Naive thymus-derived CD4-positive, alpha-beta T cell (primary cell): Measurements from ENCODE around the gene EDC4. TPM values are rescaled to one million over a fixed set of nuclear protein-coding genes. Genes with fewer than 3 reads are reported as not detected.

ENCODE experiments used
- ATAC-seq: fragments of 150-1000 bp; cut with Tn5 transposase; 2 replicates; pipeline ENCODE4 v1.10.0; 2021; ENCODE audit warnings: mild to moderate bottlenecking, moderate library complexity
- CTCF ChIA-PET: fragments of 350-600 bp; sonication (Branson Sonifier 250); formaldehyde crosslinking; loops from one replicate; lab custom pipeline; 2021; ENCODE audit warnings: antibody characterized with exemption; lab: Charles Lee
- POLR2A ChIA-PET: fragments of 350-600 bp; sonication (Branson Sonifier 250); formaldehyde crosslinking; loops from one replicate; lab custom pipeline; 2021; ENCODE audit warnings: antibody characterized with exemption, inconsistent platforms; lab: Charles Lee
- DNase-seq, 9 donors: peaks; one replicate each; pipeline versions ENCODE4 v3.0.0 to v3.0.0-alpha.2; 2020 to 2022; ENCODE audit warnings: mixed read lengths in 1 of 9
- H3K27ac ChIP-seq: one replicate; pipeline ENCODE4 v1.7.0; 2013; ENCODE audit warnings: mild to moderate bottlenecking, low read depth, low read length, moderate library complexity
- H3K27me3 ChIP-seq, 2 donors: one replicate each; pipeline ENCODE4 v1.7.0; 2013; ENCODE audit warnings: low read length in 2 of 2, mild to moderate bottlenecking in 2 of 2, moderate library complexity in 2 of 2; ENCODE audit not compliant: control insufficient read depth in 2 of 2, insufficient read depth in 2 of 2
- H3K36me3 ChIP-seq, 3 experiments: 1 replicate in 2 of 3; 2 replicates in 1 of 3; pipeline ENCODE4 v1.7.0; 2013; ENCODE audit warnings: low read length in 3 of 3, mild to moderate bottlenecking in 3 of 3, moderate library complexity in 1 of 3; ENCODE audit not compliant: insufficient read depth in 3 of 3, control insufficient read depth in 2 of 3
- H3K4me1 ChIP-seq, 2 donors: one replicate each; pipeline ENCODE4 v1.7.0; 2013; ENCODE audit warnings: low read length in 2 of 2, mild to moderate bottlenecking in 2 of 2, moderate library complexity in 1 of 2; ENCODE audit not compliant: control insufficient read depth in 2 of 2, insufficient read depth in 2 of 2
- H3K4me3 ChIP-seq: 2 replicates; pipeline ENCODE4 v1.7.0; 2013; ENCODE audit warnings: mild to moderate bottlenecking, low read length
- H3K9me3 ChIP-seq, 3 experiments: 1 replicate in 2 of 3; 2 replicates in 1 of 3; pipeline ENCODE4 v1.7.0; 2013; ENCODE audit warnings: low read length in 3 of 3; ENCODE audit not compliant: control insufficient read depth in 2 of 3
- H3K27ac Mint-ChIP-seq, 9 donors: one replicate each; pipeline ENCODE4 v1.8.0; 2020 to 2022; ENCODE audit warnings: mixed read lengths in 9 of 9, mild to moderate bottlenecking in 8 of 9, moderate library complexity in 5 of 9, inconsistent platforms in 2 of 9
- H3K27me3 Mint-ChIP-seq, 5 donors: one replicate each; pipeline ENCODE4 v1.8.0; 2021 to 2022; ENCODE audit warnings: mixed read lengths in 5 of 5, mild to moderate bottlenecking in 1 of 5
- H3K36me3 Mint-ChIP-seq, 5 donors: one replicate each; pipeline ENCODE4 v1.8.0; 2020 to 2022; ENCODE audit warnings: mixed read lengths in 5 of 5, mild to moderate bottlenecking in 3 of 5, inconsistent platforms in 1 of 5
- H3K4me1 Mint-ChIP-seq, 7 donors: one replicate each; pipeline ENCODE4 v1.8.0; 2020 to 2022; ENCODE audit warnings: mixed read lengths in 7 of 7, mild to moderate bottlenecking in 3 of 7, inconsistent platforms in 1 of 7
- H3K4me3 Mint-ChIP-seq, 10 donors: one replicate each; pipeline ENCODE4 v1.8.0; 2020 to 2022; ENCODE audit warnings: mild to moderate bottlenecking in 10 of 10, mixed read lengths in 10 of 10, moderate library complexity in 6 of 10, inconsistent platforms in 2 of 10
- H3K9me3 Mint-ChIP-seq, 11 donors: one replicate each; pipeline ENCODE4 v1.8.0; 2020 to 2022; ENCODE audit warnings: mixed read lengths in 11 of 11, mild to moderate bottlenecking in 4 of 11, inconsistent platforms in 1 of 11, moderate library complexity in 1 of 11
- intact Hi-C, 2 donors: fragments of 100-400 bp; cut with micrococcal nuclease; formaldehyde crosslinking; loops; one replicate each; pipeline ENCODE4 v1.15.1; 2023
- polyA plus RNA-seq, 2 donors: library from polyadenylated mRNA; unstranded; fragments of 300-500 nt; fragmentation: Illumina TruSeq; gene quantifications; one replicate each; pipeline ENCODE4 v1.2.3, GENCODE V29; 2021
- total RNA-seq, 6 experiments: library from RNA in 5 of 6; stranded (reverse) in 5 of 6; gene quantifications; 1 replicate in 5 of 6; 2 replicates in 1 of 6; pipeline ENCODE4 v1.2.3 and lab custom pipeline; 2021 to 2026

The EDC4 gene
- total and polyA plus RNA-seq, 7 experiments from 2014 or later: 34.8 to 166 (median 122) TPM

- DNase-seq (no peak), ATAC-seq (no peak)
- H3K4me1 Mint-ChIP-seq: peaks cover 12 to 23% (median 19%) of the 10 kb centered on the region in 7 donors
- Histone ChIP-seq H3K9me3 (no peaks in the 10 kb centered on the region), H3K4me3 (no peak overlapping the region), H3K36me3 (peaks cover 0 to 36% (median 4%) of the 10 kb centered on the region in 3 experiments), H3K4me1 (peaks cover 16% of the 10 kb centered on the region in 2 donors), H3K27ac (no peak overlapping the region), H3K27me3 (no peaks in the 10 kb centered on the region)
- POLR2A ChIA-PET: no interaction called here
- no peak overlapping the region for H3K4me3 Mint-ChIP-seq
- intact Hi-C loops: loop anchor here in 1 of 2 donors (5.0 kb wide), 1 partner anchor 37 kb away; no protein-coding TSS in a partner anchor
- H3K9me3 Mint-ChIP-seq: no peaks in the 10 kb centered on the region
- H3K36me3 Mint-ChIP-seq: peaks cover 0 to 9% (median 4%) of the 10 kb centered on the region in 5 donors
- peak overlapping the region in 1 of 9 donors; percentile 38 for H3K27ac Mint-ChIP-seq
- no peaks in the 10 kb centered on the region for H3K27me3 Mint-ChIP-seq
- CTCF ChIA-PET: interaction anchor here (0.9 kb wide), 1 partner anchor 53 kb away, joined by 3 read pairs; no protein-coding TSS in a partner anchor
Observed at GRCh38 chr16:67869653-67870052, 3.2 kb upstream of the EDC4 start.

- intact Hi-C loops: loop anchor here in 1 of 2 donors (5.0 kb wide), 1 partner anchor 39 kb away; no protein-coding TSS in a partner anchor
- POLR2A ChIA-PET: interaction anchor here (0.6 to 1.5 kb wide), 5 partner anchors 22 to 65 kb away, joined by 3 to 10 read pairs (median 3); partner anchors contain the start of genes CENPT, PSKH1, PSMB10 and RANBP10
Observed at GRCh38 chr16:67871256-67871655, 1.6 kb upstream of the EDC4 start.

DNA sequence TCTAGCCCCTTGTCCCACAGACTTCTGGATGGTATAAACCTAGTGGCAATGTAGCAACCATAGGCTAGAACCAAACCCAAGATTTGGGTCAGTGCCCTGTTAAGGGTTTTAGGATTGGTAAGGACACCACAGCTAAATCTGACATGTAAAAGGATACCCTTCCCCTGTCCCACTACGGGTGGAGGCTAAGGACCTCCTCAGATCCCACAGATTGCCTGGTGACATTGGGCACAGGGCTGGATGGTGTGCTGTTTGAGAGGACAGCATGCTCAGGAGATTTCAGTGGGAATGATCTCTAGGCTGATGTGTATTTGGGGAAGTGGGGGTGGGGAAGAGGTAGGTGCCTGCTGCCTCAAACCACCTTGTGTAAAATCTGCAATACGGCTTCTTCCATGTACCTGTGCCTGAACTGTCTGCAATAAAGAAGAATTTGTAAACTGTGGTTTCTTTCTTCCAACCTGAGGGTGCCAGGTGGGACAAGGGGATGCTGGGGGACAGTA is 671 bp upstream of the EDC4 start:
- ATAC-seq (no peak), DNase-seq (no peak)
- H3K4me1 ChIP-seq: peaks cover 19 to 30% of the 10 kb centered on the region in 2 donors
- H3K9me3 Mint-ChIP-seq: no peaks in the 10 kb centered on the region
- no peaks in the 10 kb centered on the region for H3K27me3 Mint-ChIP-seq
- H3K27ac ChIP-seq: peak overlapping the region; percentile 91
- peaks cover 0 to 21% (median 4%) of the 10 kb centered on the region in 5 donors for H3K36me3 Mint-ChIP-seq
- H3K4me3 ChIP-seq: peak overlapping the region; percentile 88
- H3K27me3 ChIP-seq: no peaks in the 10 kb centered on the region
- H3K36me3 ChIP-seq: peaks cover 3 to 43% (median 7%) of the 10 kb centered on the region in 3 experiments
- no peaks in the 10 kb centered on the region for H3K9me3 ChIP-seq
- ChIA-PET CTCF (no interaction called here), POLR2A (interaction anchor here (0.7 to 1.5 kb wide), 4 partner anchors 21 to 66 kb away, joined by 3 to 10 read pairs (median 3); partner anchors contain the start of genes CENPT, PSKH1 and RANBP10)
- peak overlapping the region; percentile 88 to 96 (median 94) for H3K4me3 Mint-ChIP-seq
- H3K27ac Mint-ChIP-seq: peak overlapping the region; percentile 87 to 93 (median 91)
- intact Hi-C loops: loop anchor here (1.0 to 5.0 kb wide), 8 partner anchors 29 to 351 kb away; partner anchors contain the start of genes RANBP10 (in 2 of the 2), TSNAXIP1 (in 2 of the 2), NFATC3 (in 1 of the 2) and THAP11 (in 1 of the 2)
- peaks cover 25 to 41% (median 36%) of the 10 kb centered on the region in 7 donors for H3K4me1 Mint-ChIP-seq

More at GRCh38 chr16:67871256-67871655, 1.6 kb upstream of the EDC4 start:
- Mint-ChIP-seq H3K9me3 (no peaks in the 10 kb centered on the region), H3K27ac (peak overlapping the region in 4 of 9 donors; percentile 49 to 90 (median 69)), H3K4me3 (peak overlapping the region in 2 of 10 donors; percentile 93 to 96), H3K27me3 (no peaks in the 10 kb centered on the region), H3K36me3 (peaks cover 0 to 14% (median 4%) of the 10 kb centered on the region in 5 donors), H3K4me1 (peaks cover 25 to 38% (median 35%) of the 10 kb centered on the region in 7 donors)
- DNase-seq (no peak), ATAC-seq (no peak)
- H3K27me3 ChIP-seq: no peaks in the 10 kb centered on the region
- CTCF ChIA-PET: interaction anchor here (0.9 to 1.2 kb wide), 2 partner anchors 13 to 30 kb away, joined by 4 to 5 read pairs; no protein-coding TSS in a partner anchor
- peaks cover 19 to 29% of the 10 kb centered on the region in 2 donors for H3K4me1 ChIP-seq
- no peak overlapping the region for H3K27ac ChIP-seq
- peaks cover 0 to 40% (median 4%) of the 10 kb centered on the region in 3 experiments for H3K36me3 ChIP-seq
- no peak overlapping the region for H3K4me3 ChIP-seq
- H3K9me3 ChIP-seq: no peaks in the 10 kb centered on the region

- H3K4me3 Mint-ChIP-seq: peak overlapping the region; percentile 88 to 96 (median 94)
- no peaks in the 10 kb centered on the region for H3K9me3 Mint-ChIP-seq
- Histone ChIP-seq H3K27me3 (no peaks in the 10 kb centered on the region), H3K4me1 (peaks cover 19 to 30% of the 10 kb centered on the region in 2 donors), H3K9me3 (no peaks in the 10 kb centered on the region), H3K4me3 (peak overlapping the region; percentile 88), H3K36me3 (peaks cover 18 to 48% (median 18%) of the 10 kb centered on the region in 3 experiments), H3K27ac (peak overlapping the region; percentile 91)
- DNase-seq (no peak), ATAC-seq (peak; percentile 1)
- no peaks in the 10 kb centered on the region for H3K27me3 Mint-ChIP-seq
- peaks cover 0 to 35% (median 4%) of the 10 kb centered on the region in 5 donors for H3K36me3 Mint-ChIP-seq
- peaks cover 25 to 41% (median 36%) of the 10 kb centered on the region in 7 donors for H3K4me1 Mint-ChIP-seq
- intact Hi-C loops: loop anchor here (1.0 to 5.0 kb wide), 10 partner anchors 20 to 353 kb away; partner anchors contain the start of genes NUTF2 (in 2 of the 2), THAP11 (in 2 of the 2), PSKH1 (in 1 of the 2) and RANBP10 (in 1 of the 2)
- ChIA-PET CTCF (interaction anchor here (0.5 to 1.0 kb wide), 6 partner anchors 8 to 326 kb away, joined by 3 to 4 read pairs (median 3); no protein-coding TSS in a partner anchor), POLR2A (interaction anchor here (0.6 to 2.8 kb wide), 12 partner anchors 8 to 1097 kb away, joined by 3 to 23 read pairs (median 4); partner anchors contain the start of genes CENPT, NUTF2, PSKH1 and PSMB10)
- H3K27ac Mint-ChIP-seq: peak overlapping the region; percentile 90 to 97 (median 92)
Observed at GRCh38 chr16:67873435-67874370, 851 bp downstream of the EDC4 start.

DNA sequence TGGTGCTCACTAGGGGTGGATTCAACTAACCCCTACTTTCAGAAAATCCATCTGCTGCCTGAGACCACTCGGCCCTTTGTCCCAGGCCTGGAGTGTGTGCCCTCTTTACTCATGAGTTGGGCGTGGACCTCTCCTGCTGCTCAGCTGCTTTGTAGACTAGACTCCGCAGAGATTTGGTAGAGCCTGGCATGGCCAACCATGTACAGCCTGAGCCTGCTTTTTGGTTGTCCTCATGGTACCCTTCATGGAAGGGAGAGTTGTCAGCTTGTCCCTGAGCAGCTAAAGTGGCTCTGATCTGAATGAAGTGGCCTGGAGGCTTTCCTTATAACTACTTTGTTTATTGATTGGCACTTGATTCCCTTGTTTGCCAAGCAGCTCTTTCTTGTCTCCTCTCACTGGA is 1.5 kb downstream of the EDC4 start:
- H3K4me1 ChIP-seq: peaks cover 19 to 30% of the 10 kb centered on the region in 2 donors
- Mint-ChIP-seq H3K9me3 (no peaks in the 10 kb centered on the region), H3K27me3 (no peaks in the 10 kb centered on the region), H3K4me1 (peaks cover 25 to 41% (median 36%) of the 10 kb centered on the region in 7 donors), H3K27ac (peak overlapping the region; percentile 90 to 97 (median 92)), H3K4me3 (peak overlapping the region; percentile 88 to 96 (median 94)), H3K36me3 (peaks cover 0 to 42% (median 4%) of the 10 kb centered on the region in 5 donors)
- peak overlapping the region; percentile 88 for H3K4me3 ChIP-seq
- CTCF ChIA-PET: no interaction called here
- H3K27ac ChIP-seq: peak overlapping the region; percentile 91
- H3K9me3 ChIP-seq: no peaks in the 10 kb centered on the region
- H3K36me3 ChIP-seq: peaks cover 20 to 52% (median 22%) of the 10 kb centered on the region in 3 experiments
- intact Hi-C loops: loop anchor here in 1 of 2 donors (5.0 kb wide), 1 partner anchor 42 kb away; no protein-coding TSS in a partner anchor
- no peaks in the 10 kb centered on the region for H3K27me3 ChIP-seq
- no peak for ATAC-seq
- POLR2A ChIA-PET: interaction anchor here (1.3 to 2.8 kb wide), 8 partner anchors 8 to 72 kb away, joined by 3 to 23 read pairs (median 6); partner anchors contain the start of genes CENPT, NUTF2, PSKH1 and PSMB10
- no peak for DNase-seq
